GM12864 (cell line): Measurements from ENCODE around the gene PROKR1.

Experiments
- DNase-seq: peaks from one replicate; pipeline ENCODE4 v3.0.0-alpha.2; 2011; ENCODE audit warnings: low read depth
- H3K4me3 ChIP-seq: 2 replicates; pipeline ENCODE4 v1.5.1; 2011; ENCODE audit warnings: mild to moderate bottlenecking, low read depth, low read length, control low read depth
- TF ChIP-seq, protein P1 (sequence below): IDR thresholded peaks from 2 replicates; pipeline ENCODE4 v1.5.1; 2011; ENCODE audit warnings: low read depth, mild to moderate bottlenecking, moderate library complexity, low read length, control low read depth, inconsistent platforms; ENCODE audit errors: missing control alignments

The PROKR1 gene

DNA sequence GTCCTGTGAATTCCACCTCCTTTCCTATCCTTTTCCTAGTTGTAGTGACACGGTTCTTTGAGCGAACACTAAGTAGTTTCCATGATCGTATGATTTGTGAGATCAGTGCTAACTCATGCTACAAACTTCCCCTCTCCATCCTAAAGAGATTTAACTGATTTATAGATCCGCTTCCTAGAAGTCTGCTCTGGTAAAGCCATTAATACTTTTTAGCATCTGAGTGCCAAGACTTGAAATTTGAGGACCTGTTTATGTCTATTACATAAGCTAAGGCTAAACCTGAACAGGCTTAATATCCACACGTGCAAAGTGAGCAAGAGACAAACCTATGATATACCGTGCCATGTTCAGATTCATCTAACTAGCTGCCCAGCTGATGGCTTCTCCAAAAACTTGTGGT lies 14.9 kb downstream of the PROKR1 start:
- TF ChIP-seq, protein P1, sequence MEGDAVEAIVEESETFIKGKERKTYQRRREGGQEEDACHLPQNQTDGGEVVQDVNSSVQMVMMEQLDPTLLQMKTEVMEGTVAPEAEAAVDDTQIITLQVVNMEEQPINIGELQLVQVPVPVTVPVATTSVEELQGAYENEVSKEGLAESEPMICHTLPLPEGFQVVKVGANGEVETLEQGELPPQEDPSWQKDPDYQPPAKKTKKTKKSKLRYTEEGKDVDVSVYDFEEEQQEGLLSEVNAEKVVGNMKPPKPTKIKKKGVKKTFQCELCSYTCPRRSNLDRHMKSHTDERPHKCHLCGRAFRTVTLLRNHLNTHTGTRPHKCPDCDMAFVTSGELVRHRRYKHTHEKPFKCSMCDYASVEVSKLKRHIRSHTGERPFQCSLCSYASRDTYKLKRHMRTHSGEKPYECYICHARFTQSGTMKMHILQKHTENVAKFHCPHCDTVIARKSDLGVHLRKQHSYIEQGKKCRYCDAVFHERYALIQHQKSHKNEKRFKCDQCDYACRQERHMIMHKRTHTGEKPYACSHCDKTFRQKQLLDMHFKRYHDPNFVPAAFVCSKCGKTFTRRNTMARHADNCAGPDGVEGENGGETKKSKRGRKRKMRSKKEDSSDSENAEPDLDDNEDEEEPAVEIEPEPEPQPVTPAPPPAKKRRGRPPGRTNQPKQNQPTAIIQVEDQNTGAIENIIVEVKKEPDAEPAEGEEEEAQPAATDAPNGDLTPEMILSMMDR = no peak
- H3K4me3 ChIP-seq = no peak overlapping the region
- DNase-seq = no peak

DNA sequence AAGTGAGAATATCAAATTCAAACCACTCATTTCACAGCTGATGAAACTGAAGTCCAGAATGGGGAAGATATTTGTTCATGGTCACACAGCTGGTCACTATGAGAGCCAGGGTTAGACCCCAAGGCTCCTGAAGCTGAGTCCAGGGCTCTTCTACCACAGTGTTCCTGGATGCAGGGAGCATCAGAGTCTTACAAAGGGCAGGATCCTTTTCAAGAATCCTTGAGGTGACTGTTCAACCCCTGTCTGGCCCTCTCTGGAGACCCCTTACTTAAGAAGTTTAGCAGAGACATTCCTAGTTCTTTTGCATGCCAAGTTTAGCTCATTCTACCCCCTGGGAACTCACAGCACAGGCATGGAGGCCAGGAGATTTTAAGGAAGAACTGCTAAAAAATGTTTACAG lies 15.7 kb downstream of the PROKR1 start:
- TF ChIP-seq, protein P1 = no peak

DNA sequence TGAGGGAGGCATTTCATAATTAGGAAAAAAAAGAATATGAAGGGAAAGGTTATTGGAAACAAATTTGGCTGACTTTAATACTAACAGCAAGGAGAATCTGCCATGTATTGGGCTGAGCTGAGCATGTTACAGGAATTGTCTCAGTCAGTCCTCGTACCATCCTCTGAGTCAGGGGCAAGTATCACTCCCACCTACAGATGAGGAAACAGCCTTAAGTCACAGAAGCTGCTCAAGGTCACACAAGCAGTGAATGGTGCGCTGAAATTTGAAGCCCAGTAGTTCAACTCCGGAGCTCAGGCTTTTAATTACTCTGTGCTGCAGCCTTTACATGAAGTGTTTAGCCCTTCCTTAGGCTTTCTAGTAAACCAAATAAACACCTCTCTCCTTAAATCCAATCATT lies 17.3 kb downstream of the PROKR1 start:
- DNase-seq = no peak
- TF ChIP-seq, protein P1 = no peak
- H3K4me3 ChIP-seq = no peak overlapping the region

More for the DNA sequence above, 15.7 kb downstream of the PROKR1 start:
- no peak for DNase-seq
- H3K4me3 ChIP-seq = no peak overlapping the region

DNA sequence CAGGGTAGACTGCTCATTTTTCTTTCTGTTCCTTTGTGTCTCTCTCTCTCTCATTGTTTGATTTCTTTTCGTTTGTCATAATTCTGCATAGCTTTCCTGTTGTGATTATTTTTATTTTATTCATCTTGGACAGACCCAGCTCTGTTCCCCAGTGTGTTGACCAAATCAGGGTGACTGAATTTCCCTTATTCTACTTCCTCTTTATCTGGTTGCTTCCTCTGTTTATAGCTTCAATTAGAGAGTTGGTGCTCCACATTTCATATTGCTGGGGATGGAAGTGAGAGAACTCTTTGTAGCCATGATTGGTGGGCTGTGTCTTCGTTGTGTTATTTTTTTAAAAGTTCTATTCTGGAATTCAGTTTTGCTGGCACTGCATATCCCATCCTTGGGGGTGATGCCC lies 19.1 kb downstream of the PROKR1 start:
- H3K4me3 ChIP-seq = no peak overlapping the region
- no peak for DNase-seq
- TF ChIP-seq, protein P1 = no peak

DNA sequence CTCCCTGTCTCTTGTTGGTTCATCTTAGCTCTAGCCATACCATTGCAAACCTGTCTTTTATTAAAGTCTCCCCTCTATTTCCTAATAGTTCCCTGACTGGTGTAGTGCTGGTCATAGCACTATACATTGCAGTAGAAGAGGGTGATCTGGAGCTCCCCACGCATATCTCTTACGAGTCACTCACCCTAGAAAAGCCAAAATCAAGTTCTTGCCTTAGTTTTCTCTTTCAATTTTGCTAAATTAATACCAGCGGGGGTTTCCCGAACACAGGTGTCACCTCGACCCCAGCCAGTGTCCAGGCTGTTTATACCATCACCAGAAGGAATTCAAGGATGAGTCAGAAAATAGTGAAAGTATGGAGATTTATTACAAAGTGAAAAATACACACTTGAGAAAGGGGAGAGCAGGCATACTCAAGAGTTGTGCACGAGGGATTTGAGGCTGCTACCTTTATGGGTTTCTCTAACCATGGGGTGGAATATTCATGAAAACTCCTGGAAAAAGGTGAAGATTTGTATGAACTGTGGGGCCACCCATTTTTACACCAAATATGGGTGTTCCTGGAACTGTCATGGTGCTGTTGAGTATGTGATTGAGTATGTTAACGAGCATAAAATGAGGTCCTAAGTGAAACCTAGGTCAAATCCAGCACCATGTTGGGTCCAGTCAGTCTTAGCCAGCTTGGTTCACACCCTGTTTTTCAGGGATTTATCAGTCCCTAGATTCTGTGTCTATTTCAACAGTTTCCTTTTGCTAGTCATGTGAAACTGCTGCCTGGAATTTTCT lies 20.2 kb downstream of the PROKR1 start:
- no peak for DNase-seq
- TF ChIP-seq, protein P1 = no peak
- H3K4me3 ChIP-seq = no peak overlapping the region

DNA sequence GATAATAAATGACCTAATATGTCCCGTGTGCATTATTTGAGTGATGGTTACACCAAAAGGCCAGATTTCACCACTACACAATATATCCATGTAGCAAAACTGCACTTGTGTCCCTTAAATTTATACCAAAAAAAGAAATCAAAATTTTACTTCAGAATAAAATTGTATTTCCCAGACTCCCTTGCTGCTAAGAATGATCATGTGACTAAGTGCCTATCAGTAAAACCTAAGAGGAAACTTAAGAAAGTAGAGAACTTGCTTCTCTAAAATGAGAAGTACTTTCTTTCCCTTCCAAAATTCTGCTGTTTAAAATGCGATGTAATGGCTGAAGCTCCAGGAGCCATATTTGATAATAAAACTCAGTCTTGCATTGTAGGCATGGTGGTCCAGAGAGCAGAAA lies 24.0 kb downstream of the PROKR1 start:
- TF ChIP-seq, protein P1 = no peak
- H3K4me3 ChIP-seq = no peak overlapping the region
- no peak for DNase-seq

DNA sequence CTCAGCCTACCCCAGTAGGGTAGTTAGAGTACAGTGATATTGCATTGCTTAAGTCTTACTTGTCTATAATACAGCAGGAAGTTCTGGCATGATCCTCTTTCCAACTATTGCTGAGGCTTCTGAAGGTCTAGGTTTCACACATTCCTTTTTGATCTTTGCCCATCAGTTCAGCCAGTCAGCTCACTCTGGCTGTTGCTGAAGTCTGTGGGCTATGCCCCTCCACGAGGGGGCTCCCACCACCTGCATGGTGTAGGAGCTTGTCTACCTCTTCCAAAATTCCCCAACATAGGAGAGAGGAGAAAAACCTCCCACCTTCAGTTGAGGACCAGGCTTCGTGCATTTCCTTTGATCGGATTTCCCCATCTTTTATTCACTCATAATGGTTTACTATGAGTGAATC lies 26.3 kb downstream of the PROKR1 start:
- DNase-seq = no peak
- TF ChIP-seq, protein P1 = no peak
- no peak overlapping the region for H3K4me3 ChIP-seq
